ENCODE measurements around the gene EXD3.

EXD3 gene

GRCh38 chr9:137446851-137447471 lies 24.0 kb upstream of the EXD3 start:
- DNase-seq = no peak

- no peak for DNase-seq
Observed at GRCh38 chr9:137445930-137446431, 23.0 kb upstream of the EXD3 start.

GRCh38 chr9:137445275-137445807 lies 22.4 kb upstream of the EXD3 start:
- peak; percentile 48 for DNase-seq

GRCh38 chr9:137444106-137444790 lies 21.3 kb upstream of the EXD3 start:
- DNase-seq = no peak

- DNase-seq = no peak
Observed at GRCh38 chr9:137441935-137442321, 19.0 kb upstream of the EXD3 start.

GRCh38 chr9:137441289-137441934 lies 18.4 kb upstream of the EXD3 start, which contains the start of gene ENTPD8:
Gene ENTPD8 (minus strand): TSS chr9:137441357. CDS start chr9:137438285, 3,072 bp downstream.
- DNase-seq = peak; percentile 76

DNA sequence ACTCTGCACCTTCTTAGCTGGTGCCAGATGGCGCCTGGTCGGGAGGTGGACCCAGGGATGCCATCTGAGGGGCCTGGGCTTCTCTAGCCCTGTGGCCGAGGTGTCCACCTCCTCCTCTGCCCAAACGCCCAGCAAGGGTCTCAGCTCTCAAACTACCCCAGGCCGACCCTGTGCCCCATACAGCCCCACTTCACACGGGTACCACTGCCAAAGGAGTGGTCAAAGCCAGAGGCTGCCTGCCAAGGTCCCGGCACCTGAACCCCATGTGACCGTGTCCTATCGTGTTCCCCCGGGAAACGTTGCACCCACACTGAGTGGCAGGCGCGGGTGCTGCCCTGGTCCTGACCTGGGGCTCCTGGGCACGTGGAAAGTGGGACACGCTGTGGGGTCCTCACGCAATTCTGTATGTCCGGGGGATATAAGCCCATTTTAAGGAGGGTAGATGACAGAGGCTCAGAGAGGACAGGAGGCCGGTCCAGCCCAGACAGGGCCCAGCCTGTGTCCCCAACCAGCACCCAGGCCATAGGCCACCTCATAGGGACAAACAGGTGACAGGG lies 16.3 kb upstream of the EXD3 start:
- DNase-seq = no peak

DNA sequence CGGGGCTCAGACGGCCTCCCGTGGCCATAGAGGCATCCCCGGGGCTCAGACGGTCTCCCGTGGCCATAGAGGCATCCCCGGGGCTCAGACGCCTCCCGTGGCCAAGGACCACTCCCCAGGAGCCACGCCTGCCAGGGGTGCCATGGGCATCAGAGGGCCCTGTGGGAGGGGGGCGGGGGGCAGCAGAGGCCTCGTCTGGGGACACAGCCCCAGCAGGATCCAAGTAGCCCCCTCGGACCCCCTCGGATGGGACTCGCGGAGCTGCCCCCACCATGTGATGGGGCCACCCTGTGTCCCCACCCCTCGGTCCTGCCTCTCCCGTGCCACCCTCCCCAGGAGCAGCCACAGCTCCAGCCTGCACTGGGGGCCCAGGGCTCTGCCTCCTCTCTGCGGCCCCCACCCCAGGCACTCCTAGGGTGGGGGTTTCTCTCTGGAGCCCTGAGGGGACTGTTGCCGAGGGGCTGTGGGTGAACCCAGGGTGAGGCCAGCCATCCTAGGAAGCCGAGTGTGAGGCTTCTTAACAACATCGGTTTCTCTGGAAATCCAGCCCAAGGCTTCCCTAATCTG lies 15.7 kb upstream of the EXD3 start:
- DNase-seq = no peak

GRCh38 chr9:137437691-137438590 lies 15.0 kb upstream of the EXD3 start:
- no peak for DNase-seq

- no peak for DNase-seq
Observed at GRCh38 chr9:137436761-137437600, 14.0 kb upstream of the EXD3 start.

- no peak for DNase-seq
Observed at GRCh38 chr9:137435980-137436760, 13.2 kb upstream of the EXD3 start.

DNA sequence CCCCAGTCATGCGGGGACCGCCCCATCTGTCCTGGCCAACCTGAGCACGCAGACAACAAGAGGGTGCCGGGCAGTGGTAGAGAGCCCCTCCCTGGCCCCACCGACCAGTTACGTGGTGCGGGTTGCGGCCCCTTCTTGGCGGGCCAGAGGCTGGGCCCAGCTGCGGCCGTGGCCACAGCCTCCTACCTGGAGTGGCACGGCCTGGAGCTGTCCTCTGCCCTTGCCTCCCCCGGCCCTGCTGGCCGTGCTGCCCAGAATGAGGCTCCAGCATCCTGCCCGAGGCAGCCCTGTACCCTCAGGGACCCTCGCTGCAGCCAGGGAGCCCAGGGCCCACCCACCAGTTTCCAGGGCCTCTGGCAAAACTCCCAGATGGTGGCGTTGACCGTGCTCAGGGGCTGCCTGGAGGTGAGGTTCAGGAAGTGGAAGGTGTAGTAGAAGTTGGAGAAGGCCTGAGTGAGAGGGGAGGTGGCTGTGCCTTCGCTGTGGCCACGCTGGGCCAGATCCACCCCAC lies 12.5 kb upstream of the EXD3 start:
- no peak for DNase-seq

DNA sequence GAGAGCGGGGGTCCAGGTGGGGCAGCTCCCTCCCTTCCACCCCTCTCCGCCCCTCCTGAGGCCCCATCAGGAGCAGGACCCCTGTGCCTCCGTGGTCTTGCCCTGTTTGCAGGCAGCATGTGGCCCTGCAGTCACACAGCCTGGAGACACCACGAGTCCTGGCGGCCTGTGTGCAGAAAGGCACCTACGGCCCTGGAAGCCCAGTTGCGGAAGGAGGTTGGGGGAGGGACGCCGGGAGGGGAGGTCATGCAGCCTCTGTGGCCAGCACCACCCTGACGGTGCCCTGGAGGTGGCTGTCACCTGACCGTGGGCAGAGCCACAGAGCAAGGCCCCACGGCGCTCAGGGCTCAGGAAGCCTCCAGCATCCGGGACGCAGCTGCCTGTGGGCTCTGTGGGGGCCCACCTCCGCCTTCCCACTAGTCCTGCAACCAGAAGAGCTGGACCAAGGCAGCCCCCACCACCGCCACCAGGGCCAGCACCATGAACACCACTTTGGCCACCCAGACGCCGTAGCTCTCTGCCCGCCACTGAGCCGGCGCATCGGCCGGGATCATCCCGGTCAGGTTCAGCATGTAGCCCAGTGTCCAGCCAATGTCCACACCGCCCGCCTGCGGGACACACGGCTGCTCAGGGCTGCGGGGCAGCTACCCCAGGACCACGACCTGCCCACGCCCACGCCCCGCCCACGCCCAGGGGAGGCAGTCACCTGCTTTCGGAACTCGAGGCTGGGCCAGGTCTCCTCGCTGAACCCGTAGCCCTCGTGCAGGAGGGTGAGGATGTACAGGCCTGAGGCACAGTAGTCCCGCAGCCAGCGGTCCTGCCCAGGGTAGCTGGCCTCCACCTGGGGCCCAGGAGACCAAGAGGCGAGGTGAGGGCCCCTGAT lies 11.8 kb upstream of the EXD3 start:
- no peak for DNase-seq

- DNase-seq = no peak
Observed at GRCh38 chr9:137433916-137434431, 11.0 kb upstream of the EXD3 start.

- no peak for DNase-seq
Observed at GRCh38 chr9:137433349-137433915, 10.5 kb upstream of the EXD3 start.

- no peak for DNase-seq
Observed at GRCh38 chr9:137432687-137433348, 9.9 kb upstream of the EXD3 start.

GRCh38 chr9:137431416-137431931 lies 8.5 kb upstream of the EXD3 start:
- no peak for DNase-seq

All from NCI-H1105 (cell line).